Measurements from ENCODE around the gene LAMP5.

The LAMP5 gene

GRCh38 chr20:9514461-9515213 is at the start of gene LAMP5:
TSS of gene LAMP5 (plus strand) at chr20:9514590. CDS start at chr20:9514853, 263 bp downstream.
- no peak for DNase-seq

- DNase-seq, result no peak
Measured at GRCh38 chr20:9467995-9468394, 46.4 kb upstream of the LAMP5 start.

- no peak for DNase-seq
Measured at GRCh38 chr20:9474835-9475415, 39.5 kb upstream of the LAMP5 start.

- no peak for DNase-seq
Measured at GRCh38 chr20:9475456-9475855, 38.9 kb upstream of the LAMP5 start.

GRCh38 chr20:9476174-9476573 is 38.2 kb upstream of the LAMP5 start:
- DNase-seq, result no peak

- DNase-seq, result no peak
Measured at GRCh38 chr20:9476637-9477036, 37.8 kb upstream of the LAMP5 start.

GRCh38 chr20:9478771-9479170 is 35.6 kb upstream of the LAMP5 start:
- no peak for DNase-seq

GRCh38 chr20:9480066-9480465 is 34.3 kb upstream of the LAMP5 start:
- no peak for DNase-seq

GRCh38 chr20:9482180-9482579 is 32.2 kb upstream of the LAMP5 start:
- DNase-seq, result no peak

- no peak for DNase-seq
Measured at GRCh38 chr20:9483131-9483530, 31.3 kb upstream of the LAMP5 start.

GRCh38 chr20:9485614-9486340 is 28.6 kb upstream of the LAMP5 start:
- DNase-seq, result no peak

GRCh38 chr20:9487231-9487630 is 27.2 kb upstream of the LAMP5 start:
- DNase-seq, result no peak

GRCh38 chr20:9488063-9488462 is 26.3 kb upstream of the LAMP5 start:
- DNase-seq, result no peak

- DNase-seq, result no peak
Measured at GRCh38 chr20:9490161-9490560, 24.2 kb upstream of the LAMP5 start.

GRCh38 chr20:9490631-9491030 is 23.8 kb upstream of the LAMP5 start:
- no peak for DNase-seq

GRCh38 chr20:9491324-9491723 is 23.1 kb upstream of the LAMP5 start:
- DNase-seq, result no peak

GRCh38 chr20:9492067-9492466 is 22.3 kb upstream of the LAMP5 start:
- DNase-seq, result no peak

- no peak for DNase-seq
Measured at GRCh38 chr20:9493803-9494202, 20.6 kb upstream of the LAMP5 start.

GRCh38 chr20:9495701-9496100 is 18.7 kb upstream of the LAMP5 start:
- no peak for DNase-seq

- no peak for DNase-seq
Measured at GRCh38 chr20:9496155-9496554, 18.2 kb upstream of the LAMP5 start.

- DNase-seq, result no peak
Measured at GRCh38 chr20:9498322-9498721, 16.1 kb upstream of the LAMP5 start.

- no peak for DNase-seq
Measured at GRCh38 chr20:9499126-9499899, 15.1 kb upstream of the LAMP5 start.

GRCh38 chr20:9500121-9500520 is 14.3 kb upstream of the LAMP5 start:
- DNase-seq, result no peak
